HEK293 (cell line): ENCODE data around the gene TRAPPC2.

Experiments
- CTCF ChIA-PET: fragments of 350-600 bp; formaldehyde crosslinking; extraction: SDS; loops from one replicate; lab custom pipeline; 2021; ENCODE audit warnings: antibody characterized with exemption; lab: Yijun Ruan, JAX
- POLR2A ChIA-PET: fragments of 300-600 bp; formaldehyde crosslinking; extraction: SDS; loops from one replicate; lab custom pipeline; 2020; ENCODE audit warnings: antibody characterized with exemption, inconsistent platforms; lab: Yijun Ruan, JAX
- H3K27ac ChIP-seq: fragments of 200-500 bp; sonication (Bioruptor generic); 2 replicates; pipeline ENCODE4 v1.5.1; 2014; ENCODE audit warnings: low read depth, low read length, control low read depth, inconsistent platforms; ENCODE audit errors: extremely low read depth
- H3K36me3 ChIP-seq, 2 experiments: fragments of 200-500 bp in 1 of 2; sonication (Bioruptor generic) in 1 of 2; 1 replicate in 1 of 2; 2 replicates in 1 of 2; pipeline ENCODE4 v1.5.1; 2014 to 2017; ENCODE audit warnings: inconsistent platforms in 2 of 2, low read length in 2 of 2; ENCODE audit not compliant: control insufficient read depth in 2 of 2, insufficient read depth in 1 of 2
- H3K4me1 ChIP-seq: fragments of 200-500 bp; sonication (Bioruptor generic); 2 replicates; pipeline ENCODE4 v1.5.1; 2014; ENCODE audit warnings: mild to moderate bottlenecking, low read length, inconsistent platforms; ENCODE audit not compliant: control insufficient read depth, insufficient read depth
- H3K4me3 ChIP-seq: 2 replicates; pipeline ENCODE4 v1.5.1; 2011; ENCODE audit warnings: low read depth, mild to moderate bottlenecking, control low read depth, low read length, moderate library complexity
- H3K9me3 ChIP-seq: fragments of 200-500 bp; sonication (Bioruptor generic); 2 replicates; pipeline ENCODE4 v1.5.1; 2014; ENCODE audit warnings: low read depth, low read length, inconsistent platforms; ENCODE audit not compliant: control insufficient read depth, insufficient read depth
- PRDM10 ChIP-seq: fragments of 450-650 bp; formaldehyde crosslinking; IDR thresholded peaks from 2 replicates; pipeline ENCODE4 v1.5.1; 2016; ENCODE audit warnings: missing biosample characterization, missing genetic modification characterization
- SP2 ChIP-seq: fragments of 450-650 bp; formaldehyde crosslinking; IDR thresholded peaks from 2 replicates; pipeline ENCODE4 v1.5.1; 2016; ENCODE audit warnings: missing biosample characterization, missing genetic modification characterization
- ZNF16 ChIP-seq: fragments of 450-650 bp; formaldehyde crosslinking; IDR thresholded peaks from 2 replicates; pipeline ENCODE4 v1.5.1; 2016; ENCODE audit warnings: low read depth, missing biosample characterization, missing genetic modification characterization
- ZNF449 ChIP-seq: fragments of 450-650 bp; formaldehyde crosslinking; IDR thresholded peaks from 2 replicates; pipeline ENCODE4 v1.5.1; 2017; ENCODE audit warnings: missing biosample characterization, mild to moderate bottlenecking, missing genetic modification characterization, moderate library complexity
- ZNF664 ChIP-seq: fragments of 450-650 bp; formaldehyde crosslinking; IDR thresholded peaks from 2 replicates; pipeline ENCODE4 v1.5.1; 2016; ENCODE audit warnings: missing biosample characterization, missing genetic modification characterization
- ZNF707 ChIP-seq: fragments of 450-650 bp; formaldehyde crosslinking; IDR thresholded peaks from 2 replicates; pipeline ENCODE4 v1.5.1; 2016; ENCODE audit warnings: missing biosample characterization, missing genetic modification characterization
- ZNF837 ChIP-seq: fragments of 450-650 bp; formaldehyde crosslinking; IDR thresholded peaks from 2 replicates; pipeline ENCODE4 v1.5.1; 2016; ENCODE audit warnings: missing biosample characterization, missing genetic modification characterization
- ZXDB ChIP-seq: fragments of 450-650 bp; formaldehyde crosslinking; IDR thresholded peaks from 2 replicates; pipeline ENCODE4 v1.5.1; 2016; ENCODE audit warnings: missing biosample characterization, missing genetic modification characterization
- TF ChIP-seq, protein P1 (sequence below): fragments of 450-650 bp; formaldehyde crosslinking; IDR thresholded peaks from 2 replicates; pipeline ENCODE4 v1.5.1; 2017; ENCODE audit warnings: missing biosample characterization, missing genetic modification characterization

TRAPPC2 gene

GRCh38 chrX:13662355-13662791 is 72.0 kb downstream of the TRAPPC2 start:
- POLR2A ChIA-PET, result interaction anchor here (0.5 to 1.5 kb wide), 3 partner anchors 9 to 72 kb away, joined by 3 to 6 read pairs (median 5); partner anchors contain the start of genes OFD1, TCEANC and TRAPPC2
- H3K4me3 ChIP-seq, result no peak overlapping the region
- H3K36me3 ChIP-seq, result peaks cover 9 to 25% of the 10 kb centered on the region in 2 experiments
- CTCF ChIA-PET, result interaction anchor here (0.7 to 1.3 kb wide), 7 partner anchors 16 to 369 kb away, joined by 3 to 7 read pairs (median 3); partner anchors contain the start of genes OFD1 and TRAPPC2
- H3K9me3 ChIP-seq, result no peaks in the 10 kb centered on the region
- H3K27ac ChIP-seq, result 0 out of 2 replicates have a peak overlapping the region, but pooled peaks have one; percentile 21
- peaks cover 3% of the 10 kb centered on the region for H3K4me1 ChIP-seq
- TF ChIP-seq ZNF707 (tag by site-specific recombination) (no peak), ZNF664 (tag by site-specific recombination) (no peak), ZNF16 (tag by site-specific recombination) (no peak), ZXDB (tag by site-specific recombination) (no peak), SP2 (tag by site-specific recombination) (no peak), PRDM10 (tag by site-specific recombination) (no peak), ZNF837 (tag by site-specific recombination) (no peak), ZNF449 (tag by site-specific recombination) (no peak)
- TF ChIP-seq, protein P1, sequence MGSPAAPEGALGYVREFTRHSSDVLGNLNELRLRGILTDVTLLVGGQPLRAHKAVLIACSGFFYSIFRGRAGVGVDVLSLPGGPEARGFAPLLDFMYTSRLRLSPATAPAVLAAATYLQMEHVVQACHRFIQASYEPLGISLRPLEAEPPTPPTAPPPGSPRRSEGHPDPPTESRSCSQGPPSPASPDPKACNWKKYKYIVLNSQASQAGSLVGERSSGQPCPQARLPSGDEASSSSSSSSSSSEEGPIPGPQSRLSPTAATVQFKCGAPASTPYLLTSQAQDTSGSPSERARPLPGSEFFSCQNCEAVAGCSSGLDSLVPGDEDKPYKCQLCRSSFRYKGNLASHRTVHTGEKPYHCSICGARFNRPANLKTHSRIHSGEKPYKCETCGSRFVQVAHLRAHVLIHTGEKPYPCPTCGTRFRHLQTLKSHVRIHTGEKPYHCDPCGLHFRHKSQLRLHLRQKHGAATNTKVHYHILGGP (tag by site-specific recombination), result no peak
